Right hindlimb (tissue), 1 donor: ENCODE results near the gene PRKG1.

Experiments
- DNase-seq: peaks from one replicate; pipeline ENCODE4 v3.0.0-alpha.2; 2018

The PRKG1 gene

GRCh38 chr10:52106899-52107298 is 1032.6 kb downstream of the PRKG1 start:
- no peak for DNase-seq

GRCh38 chr10:52108236-52108635 is 1033.9 kb downstream of the PRKG1 start:
- DNase-seq: no peak

GRCh38 chr10:52110576-52110975 is 1036.3 kb downstream of the PRKG1 start:
- DNase-seq: no peak

- no peak for DNase-seq
These were observed 1037.0 kb downstream of the PRKG1 start for GRCh38 chr10:52111101-52111891.

- DNase-seq: no peak
These were observed 1041.5 kb downstream of the PRKG1 start for GRCh38 chr10:52115823-52116222.

- no peak for DNase-seq
These were observed 1045.2 kb downstream of the PRKG1 start for GRCh38 chr10:52119507-52119906.

GRCh38 chr10:52121688-52122087 is 1047.4 kb downstream of the PRKG1 start:
- no peak for DNase-seq

- DNase-seq: peak; percentile 34
These were observed 1053.9 kb downstream of the PRKG1 start for GRCh38 chr10:52128056-52128683.

- no peak for DNase-seq
These were observed 1055.3 kb downstream of the PRKG1 start for GRCh38 chr10:52129410-52130178.

GRCh38 chr10:52135101-52135500 is 1060.8 kb downstream of the PRKG1 start:
- DNase-seq: no peak

- no peak for DNase-seq
These were observed 1062.6 kb downstream of the PRKG1 start for GRCh38 chr10:52136921-52137320.

GRCh38 chr10:52143338-52143737 is 1069.1 kb downstream of the PRKG1 start:
- DNase-seq: no peak

- no peak for DNase-seq
These were observed 1071.3 kb downstream of the PRKG1 start for GRCh38 chr10:52145636-52146035.

GRCh38 chr10:52146766-52147165 is 1072.5 kb downstream of the PRKG1 start:
- DNase-seq: no peak

GRCh38 chr10:52170776-52171175 is 1096.5 kb downstream of the PRKG1 start:
- DNase-seq: no peak

- no peak for DNase-seq
These were observed 1098.3 kb downstream of the PRKG1 start for GRCh38 chr10:52172581-52172980.

- no peak for DNase-seq
These were observed 1111.0 kb downstream of the PRKG1 start for GRCh38 chr10:52185256-52185655.

GRCh38 chr10:52187521-52188258 is 1113.4 kb downstream of the PRKG1 start:
- no peak for DNase-seq

- DNase-seq: no peak
These were observed 1116.8 kb downstream of the PRKG1 start for GRCh38 chr10:52191049-52191448.

- no peak for DNase-seq
These were observed 1119.9 kb downstream of the PRKG1 start for GRCh38 chr10:52194191-52194590.

GRCh38 chr10:52194716-52195115 is 1120.4 kb downstream of the PRKG1 start:
- no peak for DNase-seq

GRCh38 chr10:52197098-52197497 is 1122.8 kb downstream of the PRKG1 start:
- DNase-seq: no peak

GRCh38 chr10:52198540-52198939 is 1124.3 kb downstream of the PRKG1 start:
- no peak for DNase-seq
